Hematopoietic multipotent progenitor cell treated with erythropoietin and hydrocortisone succinate and interleukin-3 and kit ligand, for 8 days (in vitro differentiated cells): Measurements from ENCODE around the gene IBA57.

Experiments used
- DNase-seq: peaks from one replicate; pipeline ENCODE4 v3.0.0-alpha.2; 2015

The IBA57 gene

GRCh38 chr1:228197555-228198147 is 32.0 kb downstream of the IBA57 start:
- no peak for DNase-seq

GRCh38 chr1:228198977-228199590 is 33.5 kb downstream of the IBA57 start:
- DNase-seq, result no peak

GRCh38 chr1:228204958-228205357 is 39.4 kb downstream of the IBA57 start:
- no peak for DNase-seq

GRCh38 chr1:228205526-228206436 is 40.2 kb downstream of the IBA57 start:
- no peak for DNase-seq

- DNase-seq, result no peak
These were observed 41.2 kb downstream of the IBA57 start for GRCh38 chr1:228206582-228207351.

GRCh38 chr1:228207381-228207810 is 41.8 kb downstream of the IBA57 start:
- DNase-seq, result no peak

GRCh38 chr1:228207851-228208821 is 42.5 kb downstream of the IBA57 start, which contains the start of gene OBSCN:
OBSCN (plus strand) TSS chr1:228208044; CDS start chr1:228211784, 3,740 bp downstream.
- DNase-seq, result no peak

- no peak for DNase-seq
These were observed 43.4 kb downstream of the IBA57 start for GRCh38 chr1:228208831-228209551.

GRCh38 chr1:228209657-228210056 is 44.1 kb downstream of the IBA57 start:
- no peak for DNase-seq

- DNase-seq, result no peak
These were observed 44.6 kb downstream of the IBA57 start for GRCh38 chr1:228210076-228210651.

GRCh38 chr1:228210712-228211530 is 45.3 kb downstream of the IBA57 start:
- DNase-seq, result no peak

- no peak for DNase-seq
These were observed 46.2 kb downstream of the IBA57 start for GRCh38 chr1:228211531-228212414.

GRCh38 chr1:228212415-228212965 is 46.9 kb downstream of the IBA57 start:
- DNase-seq, result no peak

- DNase-seq, result peak; percentile 84
These were observed 47.6 kb downstream of the IBA57 start for GRCh38 chr1:228212966-228213844.

GRCh38 chr1:228213917-228214808 is 48.6 kb downstream of the IBA57 start:
- DNase-seq, result no peak
